Neural crest cell (in vitro differentiated cells): ENCODE measurements around the gene PAPPA2. TPM values are rescaled to one million over a fixed set of nuclear protein-coding genes. Genes with fewer than 3 reads are reported as not detected.

ENCODE experiments used
- DNase-seq: peaks from one replicate; pipeline ENCODE4 v3.0.0; 2021; ENCODE audit warnings: low read depth, mixed read lengths, low spot score
- H3K27ac Mint-ChIP-seq: one replicate; pipeline ENCODE4 v1.8.0; 2021; ENCODE audit warnings: mild to moderate bottlenecking, mixed read lengths; ENCODE audit not compliant: unreplicated experiment
- H3K27me3 Mint-ChIP-seq: 2 replicates; pipeline ENCODE4 v1.8.0; 2021; ENCODE audit warnings: low read depth, mild to moderate bottlenecking, mixed read lengths
- H3K36me3 Mint-ChIP-seq: 2 replicates; pipeline ENCODE4 v1.8.0; 2021; ENCODE audit warnings: low read depth, mild to moderate bottlenecking, mixed read lengths
- H3K4me1 Mint-ChIP-seq: 2 replicates; pipeline ENCODE4 v1.8.0; 2021; ENCODE audit warnings: mixed read lengths
- H3K4me3 Mint-ChIP-seq: one replicate; pipeline ENCODE4 v1.8.0; 2021; ENCODE audit warnings: mild to moderate bottlenecking, mixed read lengths
- H3K9me3 Mint-ChIP-seq: 2 replicates; pipeline ENCODE4 v1.8.0; 2021; ENCODE audit warnings: mixed read lengths
- total RNA-seq: library from RNA; stranded (reverse); gene quantifications from 2 replicates; pipeline ENCODE4 v1.2.1, GENCODE V29; 2021
- TF ChIP-seq, protein P1 (sequence below): fragments of 200-600 bp; sonication (generic); conservative IDR thresholded peaks from 2 replicates; pipeline ENCODE4 v1.5.0; 2021; ENCODE audit warnings: antibody characterized with exemption, mild to moderate bottlenecking

The PAPPA2 gene
- total RNA-seq, 1 donor from 2014 or later: 0.79 TPM

DNA sequence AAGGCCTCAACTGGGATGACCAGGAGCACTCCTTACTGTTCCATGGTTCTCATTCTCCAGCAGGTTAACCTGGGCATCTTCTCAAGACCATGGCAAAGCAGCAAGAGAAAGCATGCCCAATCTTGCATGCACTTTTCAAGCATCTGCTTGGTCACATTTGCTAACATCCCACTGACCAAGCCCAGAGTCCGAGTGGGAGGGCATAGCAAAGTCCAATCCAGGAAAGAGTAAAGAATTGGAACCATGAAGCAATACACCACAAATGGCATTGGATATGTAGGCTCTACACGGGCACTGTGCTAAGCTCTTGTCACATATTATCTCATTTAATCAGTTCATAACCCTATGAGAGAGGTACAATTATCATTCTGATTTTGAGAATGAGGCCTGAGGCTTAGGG lies 73.6 kb downstream of the PAPPA2 start:
- TF ChIP-seq, protein P1, sequence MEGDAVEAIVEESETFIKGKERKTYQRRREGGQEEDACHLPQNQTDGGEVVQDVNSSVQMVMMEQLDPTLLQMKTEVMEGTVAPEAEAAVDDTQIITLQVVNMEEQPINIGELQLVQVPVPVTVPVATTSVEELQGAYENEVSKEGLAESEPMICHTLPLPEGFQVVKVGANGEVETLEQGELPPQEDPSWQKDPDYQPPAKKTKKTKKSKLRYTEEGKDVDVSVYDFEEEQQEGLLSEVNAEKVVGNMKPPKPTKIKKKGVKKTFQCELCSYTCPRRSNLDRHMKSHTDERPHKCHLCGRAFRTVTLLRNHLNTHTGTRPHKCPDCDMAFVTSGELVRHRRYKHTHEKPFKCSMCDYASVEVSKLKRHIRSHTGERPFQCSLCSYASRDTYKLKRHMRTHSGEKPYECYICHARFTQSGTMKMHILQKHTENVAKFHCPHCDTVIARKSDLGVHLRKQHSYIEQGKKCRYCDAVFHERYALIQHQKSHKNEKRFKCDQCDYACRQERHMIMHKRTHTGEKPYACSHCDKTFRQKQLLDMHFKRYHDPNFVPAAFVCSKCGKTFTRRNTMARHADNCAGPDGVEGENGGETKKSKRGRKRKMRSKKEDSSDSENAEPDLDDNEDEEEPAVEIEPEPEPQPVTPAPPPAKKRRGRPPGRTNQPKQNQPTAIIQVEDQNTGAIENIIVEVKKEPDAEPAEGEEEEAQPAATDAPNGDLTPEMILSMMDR: no peak
- Mint-ChIP-seq H3K27ac (no peak overlapping the region), H3K4me3 (no peak overlapping the region), H3K36me3 (no peaks in the 10 kb centered on the region), H3K4me1 (no peaks in the 10 kb centered on the region), H3K9me3 (peaks cover 5% of the 10 kb centered on the region), H3K27me3 (peaks cover 10% of the 10 kb centered on the region)
- no peak for DNase-seq

DNA sequence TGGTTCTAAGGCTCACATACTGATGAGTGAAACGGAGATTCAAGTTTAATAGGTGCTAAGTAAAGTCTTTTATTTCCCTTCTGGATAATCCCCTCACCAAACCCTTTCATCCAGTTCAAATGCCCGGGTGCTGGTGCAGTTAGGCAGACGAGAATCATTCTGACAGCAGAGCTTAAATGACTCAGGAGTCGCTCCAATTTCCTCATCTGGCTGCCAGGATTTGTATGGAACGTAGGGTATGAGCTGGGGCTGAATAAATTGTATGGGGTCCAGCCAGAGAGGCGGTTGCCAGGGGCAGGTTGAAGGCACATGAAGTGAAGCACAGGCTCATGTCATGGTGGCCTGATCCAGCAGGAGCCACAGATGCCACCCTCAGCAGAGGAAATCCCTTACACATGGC lies 76.0 kb downstream of the PAPPA2 start:
- Mint-ChIP-seq H3K9me3 (peaks cover 5% of the 10 kb centered on the region), H3K36me3 (no peaks in the 10 kb centered on the region), H3K4me1 (no peaks in the 10 kb centered on the region), H3K27ac (no peak overlapping the region), H3K4me3 (no peak overlapping the region), H3K27me3 (peaks cover 10% of the 10 kb centered on the region)
- TF ChIP-seq, protein P1: no peak
- DNase-seq: no peak

DNA sequence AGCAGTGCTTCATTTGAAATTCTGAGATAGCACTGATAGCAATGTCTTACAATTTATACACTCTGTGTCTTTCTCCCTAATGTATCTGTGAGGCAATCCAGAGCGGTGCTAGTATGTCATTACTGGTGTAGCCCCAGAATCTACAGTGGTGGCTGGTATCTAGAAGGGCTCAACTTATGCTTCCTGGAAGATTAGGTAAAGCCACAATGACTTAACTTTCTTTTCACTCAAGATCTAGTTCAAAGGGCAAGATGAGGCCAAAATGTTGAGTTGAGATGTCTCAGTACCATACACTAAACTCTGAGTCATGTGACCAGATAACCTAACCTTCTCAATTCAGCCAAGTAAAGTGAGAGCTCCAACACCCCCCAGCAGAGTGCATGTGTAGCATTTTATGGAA lies 77.5 kb downstream of the PAPPA2 start:
- Mint-ChIP-seq H3K4me1 (no peaks in the 10 kb centered on the region), H3K36me3 (no peaks in the 10 kb centered on the region), H3K27ac (no peak overlapping the region), H3K4me3 (no peak overlapping the region), H3K9me3 (peaks cover 5% of the 10 kb centered on the region), H3K27me3 (peaks cover 2% of the 10 kb centered on the region)
- DNase-seq: no peak
- TF ChIP-seq, protein P1: no peak

DNA sequence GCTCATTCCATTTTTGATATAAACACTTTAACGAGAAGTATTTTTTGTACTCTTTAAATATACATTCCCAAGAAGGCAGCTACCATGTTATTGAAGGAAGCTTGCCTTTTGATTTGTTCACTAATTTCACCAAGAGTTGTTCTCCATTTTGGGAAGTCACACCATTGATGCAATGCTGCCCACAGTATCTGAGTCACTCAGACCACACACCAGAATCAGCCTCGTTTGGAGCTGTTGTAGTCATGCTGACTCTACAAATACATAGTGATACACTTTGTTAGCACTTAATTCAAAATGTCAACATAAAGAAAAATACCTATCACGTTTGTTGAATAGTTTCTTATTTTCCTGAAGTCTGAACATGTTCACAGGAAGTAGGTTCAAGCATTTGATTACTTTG lies 78.7 kb downstream of the PAPPA2 start:
- TF ChIP-seq, protein P1: no peak
- Mint-ChIP-seq H3K9me3 (peaks cover 5% of the 10 kb centered on the region), H3K4me1 (no peaks in the 10 kb centered on the region), H3K4me3 (no peak overlapping the region), H3K27me3 (peaks cover 2% of the 10 kb centered on the region), H3K27ac (no peak overlapping the region), H3K36me3 (no peaks in the 10 kb centered on the region)
- no peak for DNase-seq

DNA sequence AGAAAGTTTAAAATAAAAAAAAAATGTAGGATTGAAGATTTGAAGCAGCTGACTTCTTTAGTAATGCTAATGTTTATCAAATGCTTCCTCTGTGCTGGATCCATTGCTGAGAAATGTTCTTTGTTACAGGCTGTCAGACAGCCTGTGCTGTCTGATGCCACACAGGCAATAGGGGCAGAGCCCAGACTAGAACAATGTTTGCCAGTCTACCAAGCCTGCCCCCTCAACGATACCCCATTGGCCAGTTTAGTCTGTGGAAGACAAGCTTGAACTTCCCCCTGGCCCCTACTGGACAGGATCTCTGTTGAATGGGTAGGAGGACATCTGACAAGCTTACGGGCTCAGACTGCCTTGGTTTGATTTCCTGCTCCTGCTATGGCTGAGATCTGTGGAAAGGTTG lies 79.4 kb downstream of the PAPPA2 start:
- no peak overlapping the region for H3K4me3 Mint-ChIP-seq
- H3K27ac Mint-ChIP-seq: no peak overlapping the region
- TF ChIP-seq, protein P1: no peak
- H3K27me3 Mint-ChIP-seq: peaks cover 4% of the 10 kb centered on the region
- H3K9me3 Mint-ChIP-seq: peaks cover 5% of the 10 kb centered on the region
- DNase-seq: no peak
- H3K36me3 Mint-ChIP-seq: no peaks in the 10 kb centered on the region
- H3K4me1 Mint-ChIP-seq: no peaks in the 10 kb centered on the region
